ENCODE results near the gene PDE4A.

DNA sequence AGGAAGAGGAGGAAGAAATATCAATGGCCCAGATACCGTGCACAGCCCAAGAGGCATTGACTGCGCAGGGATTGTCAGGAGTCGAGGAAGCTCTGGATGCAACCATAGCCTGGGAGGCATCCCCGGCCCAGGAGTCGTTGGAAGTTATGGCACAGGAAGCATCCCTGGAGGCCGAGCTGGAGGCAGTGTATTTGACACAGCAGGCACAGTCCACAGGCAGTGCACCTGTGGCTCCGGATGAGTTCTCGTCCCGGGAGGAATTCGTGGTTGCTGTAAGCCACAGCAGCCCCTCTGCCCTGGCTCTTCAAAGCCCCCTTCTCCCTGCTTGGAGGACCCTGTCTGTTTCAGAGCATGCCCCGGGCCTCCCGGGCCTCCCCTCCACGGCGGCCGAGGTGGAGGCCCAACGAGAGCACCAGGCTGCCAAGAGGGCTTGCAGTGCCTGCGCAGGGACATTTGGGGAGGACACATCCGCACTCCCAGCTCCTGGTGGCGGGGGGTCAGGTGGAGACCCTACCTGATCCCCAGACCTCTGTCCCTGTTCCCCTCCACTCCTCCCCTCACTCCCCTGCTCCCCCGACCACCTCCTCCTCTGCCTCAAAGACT, 46.9 kb downstream of the PDE4A start:
- TF ChIP-seq EGR1 (IDR thresholded peaks at IDR 0.05; ENCODE audit: low read depth in 2 of 2) (no peak), FOXA1 (IDR thresholded peaks at IDR 0.05) (no peak), CTCF (IDR thresholded peaks at IDR 0.05; ENCODE audit: low read depth, low read length, missing input control) (no peak), MAX (IDR thresholded peaks at IDR 0.05) (no peak), JUND (IDR thresholded peaks at IDR 0.05) (no peak), TAF1 (conservative IDR thresholded peaks at IDR 0.05) (no peak), HNF4G (IDR thresholded peaks at IDR 0.05) (no peak), RAD21 (IDR thresholded peaks at IDR 0.05) (no peak), REST (IDR thresholded peaks at IDR 0.05) (no peak)
- TF ChIP-seq, protein P1, sequence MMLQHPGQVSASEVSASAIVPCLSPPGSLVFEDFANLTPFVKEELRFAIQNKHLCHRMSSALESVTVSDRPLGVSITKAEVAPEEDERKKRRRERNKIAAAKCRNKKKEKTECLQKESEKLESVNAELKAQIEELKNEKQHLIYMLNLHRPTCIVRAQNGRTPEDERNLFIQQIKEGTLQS (IDR thresholded peaks at IDR 0.05), result no peak
